Measurements from ENCODE around the gene TNFSF4. TPM values are rescaled to one million over a fixed set of nuclear protein-coding genes. Genes with fewer than 3 reads are reported as not detected.

TNFSF4 gene
- polyA plus RNA-seq, 1 of the 3 experiments (the other 2 are of a cell fraction) = 25.9 TPM

- WGBS (ENCODE audit: low lambda C conversion rate) = 68% methylated on average over 2 of the region's 2 CpGs
- no peaks in the 10 kb centered on the region for H3K27me3 ChIP-seq (ENCODE audit: insufficient read depth)
- H3F3A ChIP-seq (replicated peaks; ENCODE audit: insufficient read depth) = peaks cover 5% of the 10 kb centered on the region
- TF ChIP-seq TEAD4 (IDR thresholded peaks at IDR 0.05; ENCODE audit: borderline replicate concordance, insufficient read depth) (no peak), JUND (IDR thresholded peaks at IDR 0.05) (no peak), GABPA (IDR thresholded peaks at IDR 0.05; ENCODE audit: low read depth) (no peak), EP300 (IDR thresholded peaks at IDR 0.05; ENCODE audit: borderline replicate concordance in 1 of 2, low read depth in 1 of 2, low read length in 1 of 2) (no peak), FOSL2 (IDR thresholded peaks at IDR 0.05; ENCODE audit: borderline replicate concordance, low read depth) (no peak), MEF2A (IDR thresholded peaks at IDR 0.05; ENCODE audit: borderline replicate concordance, low read depth) (no peak), CTCF (IDR thresholded peaks at IDR 0.05) (no peak), IRF3 (IDR thresholded peaks at IDR 0.05; ENCODE audit: low read depth, low read length) (no peak), RAD21 (IDR thresholded peaks at IDR 0.05; ENCODE audit: low read length) (no peak), FOXM1 (IDR thresholded peaks at IDR 0.05; ENCODE audit: low read depth) (no peak), NRF1 (IDR thresholded peaks at IDR 0.05; ENCODE audit: low read depth, low read length) (no peak), GATA2 (CRISPR knock-in tag; IDR thresholded peaks at IDR 0.05) (no peak), TCF12 (IDR thresholded peaks at IDR 0.05) (no peak), RCOR1 (IDR thresholded peaks at IDR 0.05; ENCODE audit: low read length) (no peak), CHD2 (IDR thresholded peaks at IDR 0.05; ENCODE audit: low read length, partially characterized antibody) (no peak), NFIC (IDR thresholded peaks at IDR 0.05; ENCODE audit: borderline replicate concordance) (no peak), TAF1 (IDR thresholded peaks at IDR 0.05; ENCODE audit: borderline replicate concordance, low read depth, low read length) (no peak)
- TF ChIP-seq, protein P1, sequence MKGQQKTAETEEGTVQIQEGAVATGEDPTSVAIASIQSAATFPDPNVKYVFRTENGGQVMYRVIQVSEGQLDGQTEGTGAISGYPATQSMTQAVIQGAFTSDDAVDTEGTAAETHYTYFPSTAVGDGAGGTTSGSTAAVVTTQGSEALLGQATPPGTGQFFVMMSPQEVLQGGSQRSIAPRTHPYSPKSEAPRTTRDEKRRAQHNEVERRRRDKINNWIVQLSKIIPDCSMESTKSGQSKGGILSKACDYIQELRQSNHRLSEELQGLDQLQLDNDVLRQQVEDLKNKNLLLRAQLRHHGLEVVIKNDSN (IDR thresholded peaks at IDR 0.05; ENCODE audit: borderline replicate concordance, low read depth) = no peak
- TF ChIP-seq, protein P2, sequence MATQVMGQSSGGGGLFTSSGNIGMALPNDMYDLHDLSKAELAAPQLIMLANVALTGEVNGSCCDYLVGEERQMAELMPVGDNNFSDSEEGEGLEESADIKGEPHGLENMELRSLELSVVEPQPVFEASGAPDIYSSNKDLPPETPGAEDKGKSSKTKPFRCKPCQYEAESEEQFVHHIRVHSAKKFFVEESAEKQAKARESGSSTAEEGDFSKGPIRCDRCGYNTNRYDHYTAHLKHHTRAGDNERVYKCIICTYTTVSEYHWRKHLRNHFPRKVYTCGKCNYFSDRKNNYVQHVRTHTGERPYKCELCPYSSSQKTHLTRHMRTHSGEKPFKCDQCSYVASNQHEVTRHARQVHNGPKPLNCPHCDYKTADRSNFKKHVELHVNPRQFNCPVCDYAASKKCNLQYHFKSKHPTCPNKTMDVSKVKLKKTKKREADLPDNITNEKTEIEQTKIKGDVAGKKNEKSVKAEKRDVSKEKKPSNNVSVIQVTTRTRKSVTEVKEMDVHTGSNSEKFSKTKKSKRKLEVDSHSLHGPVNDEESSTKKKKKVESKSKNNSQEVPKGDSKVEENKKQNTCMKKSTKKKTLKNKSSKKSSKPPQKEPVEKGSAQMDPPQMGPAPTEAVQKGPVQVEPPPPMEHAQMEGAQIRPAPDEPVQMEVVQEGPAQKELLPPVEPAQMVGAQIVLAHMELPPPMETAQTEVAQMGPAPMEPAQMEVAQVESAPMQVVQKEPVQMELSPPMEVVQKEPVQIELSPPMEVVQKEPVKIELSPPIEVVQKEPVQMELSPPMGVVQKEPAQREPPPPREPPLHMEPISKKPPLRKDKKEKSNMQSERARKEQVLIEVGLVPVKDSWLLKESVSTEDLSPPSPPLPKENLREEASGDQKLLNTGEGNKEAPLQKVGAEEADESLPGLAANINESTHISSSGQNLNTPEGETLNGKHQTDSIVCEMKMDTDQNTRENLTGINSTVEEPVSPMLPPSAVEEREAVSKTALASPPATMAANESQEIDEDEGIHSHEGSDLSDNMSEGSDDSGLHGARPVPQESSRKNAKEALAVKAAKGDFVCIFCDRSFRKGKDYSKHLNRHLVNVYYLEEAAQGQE (IDR thresholded peaks at IDR 0.05; ENCODE audit: low read depth, low read length) = no peak
- no peak for DNase-seq
- no peaks in the 10 kb centered on the region for H3K9me3 ChIP-seq
- H3K4me2 ChIP-seq = no peak overlapping the region
- H3K4me1 ChIP-seq (ENCODE audit: control insufficient read depth in 1 of 2, insufficient read depth in 2 of 2, low read depth in 1 of 2, low read length in 1 of 2) = peaks cover 0 to 3% of the 10 kb centered on the region in 2 experiments; a peak in 2 of 4 replicates
- POLR2A ChIA-PET = no interaction called here
- H2AFZ ChIP-seq (ENCODE audit: low read depth) = no peak overlapping the region
- CTCF ChIA-PET = interaction anchor here (0.6 kb wide), 1 partner anchor 483 kb away, joined by 3 read pairs; no protein-coding TSS in a partner anchor
- H3K36me3 ChIP-seq (replicated peaks in 1 of 2; ENCODE audit: control insufficient read depth in 1 of 2, insufficient read depth in 2 of 2, low read length in 1 of 2) = no peaks in the 10 kb centered on the region
- no peak overlapping the region for H3K9ac ChIP-seq
- no peak overlapping the region for H3K27ac ChIP-seq (ENCODE audit: low read depth in 2 of 2, low read length in 1 of 2)
- H3K9me2 ChIP-seq = no peaks in the 10 kb centered on the region
- H4K20me1 ChIP-seq (ENCODE audit: insufficient read depth) = no peaks in the 10 kb centered on the region
- no peaks in the 10 kb centered on the region for H3K79me2 ChIP-seq (ENCODE audit: insufficient read depth)
- no peak overlapping the region for H3K4me3 ChIP-seq (ENCODE audit: low read depth in 2 of 2, low read length in 1 of 2)
Observed at GRCh38 chr1:173210283-173210682, 3.2 kb upstream of the TNFSF4 start.

Measured in SK-N-SH (cell line).